ENCODE measurements around the gene MMP14.

DNA sequence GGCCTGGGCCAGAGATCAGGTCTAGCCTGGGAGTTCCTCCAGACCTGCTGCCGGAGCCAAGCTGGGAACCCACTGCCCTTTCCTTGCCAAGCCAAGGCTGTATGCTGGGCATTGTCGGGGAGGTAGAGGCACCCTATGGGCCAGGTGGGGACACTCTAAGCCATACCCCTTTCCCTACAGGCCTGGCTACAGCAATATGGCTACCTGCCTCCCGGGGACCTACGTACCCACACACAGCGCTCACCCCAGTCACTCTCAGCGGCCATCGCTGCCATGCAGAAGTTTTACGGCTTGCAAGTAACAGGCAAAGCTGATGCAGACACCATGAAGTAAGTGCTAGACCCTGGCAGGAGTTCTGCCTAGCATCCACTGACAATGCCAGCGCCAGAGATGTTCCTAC is 4.9 kb downstream of the MMP14 start:
- TF ChIP-seq, protein P1, sequence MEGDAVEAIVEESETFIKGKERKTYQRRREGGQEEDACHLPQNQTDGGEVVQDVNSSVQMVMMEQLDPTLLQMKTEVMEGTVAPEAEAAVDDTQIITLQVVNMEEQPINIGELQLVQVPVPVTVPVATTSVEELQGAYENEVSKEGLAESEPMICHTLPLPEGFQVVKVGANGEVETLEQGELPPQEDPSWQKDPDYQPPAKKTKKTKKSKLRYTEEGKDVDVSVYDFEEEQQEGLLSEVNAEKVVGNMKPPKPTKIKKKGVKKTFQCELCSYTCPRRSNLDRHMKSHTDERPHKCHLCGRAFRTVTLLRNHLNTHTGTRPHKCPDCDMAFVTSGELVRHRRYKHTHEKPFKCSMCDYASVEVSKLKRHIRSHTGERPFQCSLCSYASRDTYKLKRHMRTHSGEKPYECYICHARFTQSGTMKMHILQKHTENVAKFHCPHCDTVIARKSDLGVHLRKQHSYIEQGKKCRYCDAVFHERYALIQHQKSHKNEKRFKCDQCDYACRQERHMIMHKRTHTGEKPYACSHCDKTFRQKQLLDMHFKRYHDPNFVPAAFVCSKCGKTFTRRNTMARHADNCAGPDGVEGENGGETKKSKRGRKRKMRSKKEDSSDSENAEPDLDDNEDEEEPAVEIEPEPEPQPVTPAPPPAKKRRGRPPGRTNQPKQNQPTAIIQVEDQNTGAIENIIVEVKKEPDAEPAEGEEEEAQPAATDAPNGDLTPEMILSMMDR (IDR thresholded peaks at IDR 0.05) = no peak
- no peak for TF ChIP-seq POLR2A (IDR thresholded peaks at IDR 0.05)

Data from lower leg skin (tissue), 3 donors.